ENCODE measurements around the gene PRDX6. TPM values are rescaled to one million over a fixed set of nuclear protein-coding genes. Genes with fewer than 3 reads are reported as not detected.

The PRDX6 gene
- total and polyA plus RNA-seq, 2 of the 8 experiments (the other 6 are each of a cell fraction or from before 2014, with no cell fraction given), result 348 to 677 TPM

GRCh38 chr1:173475564-173476196 lies 1.5 kb upstream of the PRDX6 start:
- Histone ChIP-seq H2BK5ac (ENCODE audit: low read depth, low read length) (no peak overlapping the region), H3K79me1 (ENCODE audit: low read depth, low read length) (0 out of 2 replicates have a peak, but pooled peaks cover 2% of the 10 kb centered on the region), H2AK5ac (ENCODE audit: low read depth, low read length) (no peak overlapping the region), H3K18ac (ENCODE audit: extremely low read depth, low read length) (no peak overlapping the region), H2BK120ac (replicated peaks; ENCODE audit: low read depth, low read length) (no peak overlapping the region), H3K4me3 (ENCODE audit: extremely low read depth in 1 of 4, insufficient read depth in 2 of 4, low read depth in 3 of 4, low read length in 4 of 4) (peak overlapping the region; percentile 7 to 79 (median 76); a peak in 5 of 8 replicates), H4K8ac (ENCODE audit: extremely low read depth, insufficient read depth, low read length) (no peak overlapping the region), H3K4ac (replicated peaks; ENCODE audit: insufficient read length, low read depth, low read length) (no peak overlapping the region), H3K36me3 (ENCODE audit: control insufficient read depth in 2 of 4, insufficient read depth in 4 of 4, low read length in 3 of 4) (peaks cover 3 to 26% (median 11%) of the 10 kb centered on the region in 4 experiments; a peak in 6 of 8 replicates), H3K23ac (ENCODE audit: insufficient read length) (no peak overlapping the region), H3K14ac (ENCODE audit: insufficient read length) (no peak overlapping the region), H3K4me2 (ENCODE audit: insufficient read depth in 1 of 2, low read depth in 2 of 2, low read length in 2 of 2) (peak overlapping the region; percentile 80 to 91), H4K5ac (ENCODE audit: insufficient read length, low read depth, low read length) (no peak overlapping the region), H2BK15ac (ENCODE audit: low read length) (no peak overlapping the region), H2BK12ac (ENCODE audit: low read depth, low read length) (no peak overlapping the region), H3K9ac (replicated peaks in 1 of 4; ENCODE audit: extremely low read depth in 1 of 4, low read depth in 3 of 4, low read length in 3 of 4) (peak overlapping the region in 3 of 4 experiments; percentile 24 to 70 (median 33); a peak in 4 of 7 replicates), H3K23me2 (ENCODE audit: low read depth, low read length) (peaks cover 12% of the 10 kb centered on the region), H4K20me1 (replicated peaks in 1 of 2; ENCODE audit: control insufficient read depth in 1 of 2, insufficient read depth in 2 of 2, low read length in 2 of 2) (peaks cover 8 to 10% of the 10 kb centered on the region in 2 experiments), H3K9me3 (ENCODE audit: insufficient read depth in 2 of 2, low read depth in 1 of 2, low read length in 1 of 2) (peaks cover 13 to 18% of the 10 kb centered on the region in 2 experiments), H3K79me2 (ENCODE audit: control insufficient read depth in 1 of 2, insufficient read depth in 2 of 2, low read length in 2 of 2) (peaks cover 12 to 62% of the 10 kb centered on the region in 2 experiments), H2AFZ (ENCODE audit: low read length) (no peak overlapping the region), H4K91ac (replicated peaks; ENCODE audit: insufficient read length, low read length) (no peak overlapping the region), H2BK20ac (ENCODE audit: low read length) (no peak overlapping the region), H3K56ac (replicated peaks; ENCODE audit: insufficient read length, low read depth, low read length) (no peak overlapping the region), H3K27me3 (replicated peaks in 1 of 4; ENCODE audit: control insufficient read depth in 3 of 4, extremely low read depth in 1 of 4, insufficient read depth in 3 of 4, low read length in 3 of 4) (no peaks in the 10 kb centered on the region), H3K27ac (ENCODE audit: low read depth, low read length) (no peak overlapping the region), H3K4me1 (replicated peaks in 1 of 4; ENCODE audit: control insufficient read depth in 3 of 4, insufficient read depth in 4 of 4, low read length in 3 of 4) (peaks cover 2 to 18% (median 4%) of the 10 kb centered on the region in 4 experiments; a peak in 6 of 7 replicates)
- FAIRE-seq, result no peak
- CTCF ChIA-PET (ENCODE audit: partially characterized antibody), result interaction anchor here (0.8 to 4.3 kb wide), 5 partner anchors 23 to 734 kb away, joined by 3 to 44 read pairs (median 4); no protein-coding TSS in a partner anchor
- POLR2A ChIA-PET (ENCODE audit: partially characterized antibody), result interaction anchor here (1.0 to 4.8 kb wide), 8 partner anchors 14 to 393 kb away, joined by 3 to 53 read pairs (median 6); partner anchors contain the start of genes CENPL, DARS2, GAS5 and ZBTB37
- no peak for DNase-seq (ENCODE audit: low read depth in 1 of 2, low spot score in 2 of 2)
- WGBS, 2 experiments (ENCODE audit: extremely low coverage in 1 of 2, insufficient coverage in 1 of 2, insufficient read length in 1 of 2, insufficient replicate concordance in 2 of 2, low coverage in 1 of 2, low lambda C conversion rate in 2 of 2, missing lambda C conversion rate in 1 of 2), result 78% methylated on average over 5 of the region's 5 CpGs; no CpG with 5 or more reads in 1 of the 2 experiments
- TF ChIP-seq SP4 (IDR thresholded peaks at IDR 0.05; ENCODE audit: low read length), result no peak
- TF ChIP-seq TAF1 (IDR thresholded peaks at IDR 0.05; ENCODE audit: low read depth, low read length), result no peak
- TF ChIP-seq TBP (IDR thresholded peaks at IDR 0.05; ENCODE audit: low read depth, low read length), result no peak
- TF ChIP-seq CTBP2 (IDR thresholded peaks at IDR 0.05; ENCODE audit: borderline replicate concordance, insufficient read depth, insufficient read length, low read length), result no peak
- no peak for TF ChIP-seq HDAC6 (IDR thresholded peaks at IDR 0.05; ENCODE audit: low read depth, low read length)
- TF ChIP-seq CBX8 (IDR thresholded peaks at IDR 0.05; ENCODE audit: borderline replicate concordance, low read depth, low read length), result no peak
- TF ChIP-seq POU5F1 (IDR thresholded peaks at IDR 0.05; ENCODE audit: low read depth, low read length), result no peak
- TF ChIP-seq JUN (IDR thresholded peaks at IDR 0.05; ENCODE audit: low read depth, low read length), result no peak
- TF ChIP-seq SIX5 (IDR thresholded peaks at IDR 0.05; ENCODE audit: low read depth, low read length), result no peak
- no peak for TF ChIP-seq BRCA1 (IDR thresholded peaks at IDR 0.05; ENCODE audit: low read depth, low read length)
- TF ChIP-seq RNF2 (IDR thresholded peaks at IDR 0.05; ENCODE audit: borderline replicate concordance, low read depth, low read length, missing control alignments, poor library complexity, severe bottlenecking), result no peak
- TF ChIP-seq ASH2L (IDR thresholded peaks at IDR 0.05; ENCODE audit: low read length), result no peak
- TF ChIP-seq SRF (IDR thresholded peaks at IDR 0.05; ENCODE audit: low read depth, low read length), result no peak

Data from H1 (cell line).